WTC11 (cell line): ENCODE measurements around the gene ERC2. TPM values are rescaled to one million over a fixed set of nuclear protein-coding genes. Genes with fewer than 3 reads are reported as not detected.
A peak's percentile ranks its signal among the peaks of the same experiment; 100 is the strongest.

Experiments
- ATAC-seq: fragments of 200-7000 bp; cut with Tn5 transposase; 2 replicates; pipeline ENCODE4 v1.10.0; 2021; ENCODE audit warnings: mild to moderate bottlenecking, moderate library complexity
- CTCF ChIA-PET: fragments of 300-600 bp; sonication (Branson Sonifier 250); formaldehyde crosslinking; loops from one replicate; lab custom pipeline; 2021; ENCODE audit warnings: antibody characterized with exemption; lab: Charles Lee
- POLR2A ChIA-PET: fragments of 350-600 bp; sonication (Branson Sonifier 250); formaldehyde crosslinking; loops from one replicate; lab custom pipeline; 2021; ENCODE audit warnings: antibody characterized with exemption; lab: Charles Lee
- DNase-seq: peaks from one replicate; pipeline ENCODE4 v3.0.0; 2021; ENCODE audit warnings: low spot score
- H3K27ac Mint-ChIP-seq: 2 replicates; pipeline ENCODE4 v1.8.0; 2021; ENCODE audit warnings: mixed read lengths
- H3K27me3 Mint-ChIP-seq: 2 replicates; pipeline ENCODE4 v1.8.0; 2021; ENCODE audit warnings: low read depth, mild to moderate bottlenecking, moderate library complexity, mixed read lengths
- H3K36me3 Mint-ChIP-seq: 2 replicates; pipeline ENCODE4 v1.8.0; 2021; ENCODE audit warnings: mixed read lengths
- H3K4me1 Mint-ChIP-seq: 2 replicates; pipeline ENCODE4 v1.8.0; 2022; ENCODE audit warnings: mixed read lengths
- H3K4me3 Mint-ChIP-seq: 2 replicates; pipeline ENCODE4 v1.8.0; 2021; ENCODE audit warnings: mild to moderate bottlenecking, moderate library complexity, mixed read lengths
- H3K9me3 Mint-ChIP-seq: 2 replicates; pipeline ENCODE4 v1.8.0; 2021; ENCODE audit warnings: mixed read lengths
- ESRRA ChIP-seq: sonication (generic); formaldehyde crosslinking; IDR thresholded peaks from 2 replicates; pipeline ENCODE4 v1.8.1; 2022; ENCODE audit warnings: mild to moderate bottlenecking, missing genetic modification reagents, borderline replicate concordance
- RELA ChIP-seq: sonication (generic); formaldehyde crosslinking; IDR thresholded peaks from 2 replicates; pipeline ENCODE4 v1.8.1; 2022; ENCODE audit warnings: missing genetic modification reagents, mild to moderate bottlenecking, borderline replicate concordance
- ZNF232 ChIP-seq: sonication (generic); formaldehyde crosslinking; IDR thresholded peaks from 2 replicates; pipeline ENCODE4 v1.8.0; 2022; ENCODE audit warnings: mild to moderate bottlenecking, missing genetic modification reagents
- ZNF416 ChIP-seq: fragments of 250-450 bp; sonication (Bioruptor Pico); IDR thresholded peaks from 2 replicates; pipeline ENCODE4 v1.9.0; 2021; ENCODE audit warnings: mild to moderate bottlenecking, inconsistent platforms
- ZNF425 ChIP-seq: fragments of 250-450 bp; sonication (Bioruptor Pico); conservative IDR thresholded peaks from 2 replicates; pipeline ENCODE4 v1.9.0; 2021; ENCODE audit warnings: mild to moderate bottlenecking
- total RNA-seq: library from RNA; stranded (reverse); gene quantifications from 3 replicates; pipeline ENCODE4 v1.2.3, GENCODE V29; 2021
- TF ChIP-seq, protein P1 (sequence below): sonication (generic); formaldehyde crosslinking; IDR thresholded peaks from 2 replicates; pipeline ENCODE4 v1.8.1; 2023; ENCODE audit warnings: mild to moderate bottlenecking, missing genetic modification reagents
- TF ChIP-seq, protein P2 (sequence below): fragments of 250-450 bp; sonication (Bioruptor Pico); IDR thresholded peaks from 2 replicates; pipeline ENCODE4 v1.9.0; 2021; ENCODE audit warnings: mild to moderate bottlenecking, borderline replicate concordance
- TF ChIP-seq, protein P3 (sequence below): sonication (generic); formaldehyde crosslinking; IDR thresholded peaks from 2 replicates; pipeline ENCODE4 v1.8.0; 2023; ENCODE audit warnings: mild to moderate bottlenecking, missing genetic modification reagents
- TF ChIP-seq, protein P4 (sequence below): sonication (generic); formaldehyde crosslinking; IDR thresholded peaks from 2 replicates; pipeline ENCODE4 v1.8.1; 2023; ENCODE audit warnings: mild to moderate bottlenecking, missing genetic modification reagents
- TF ChIP-seq, protein P5 (sequence below): sonication (generic); formaldehyde crosslinking; IDR thresholded peaks from 2 replicates; pipeline ENCODE4 v1.8.0; 2023; ENCODE audit warnings: missing genetic modification reagents, mild to moderate bottlenecking, borderline replicate concordance

Gene ERC2
- total RNA-seq, 1 experiment from 2014 or later: 23.5 TPM

DNA sequence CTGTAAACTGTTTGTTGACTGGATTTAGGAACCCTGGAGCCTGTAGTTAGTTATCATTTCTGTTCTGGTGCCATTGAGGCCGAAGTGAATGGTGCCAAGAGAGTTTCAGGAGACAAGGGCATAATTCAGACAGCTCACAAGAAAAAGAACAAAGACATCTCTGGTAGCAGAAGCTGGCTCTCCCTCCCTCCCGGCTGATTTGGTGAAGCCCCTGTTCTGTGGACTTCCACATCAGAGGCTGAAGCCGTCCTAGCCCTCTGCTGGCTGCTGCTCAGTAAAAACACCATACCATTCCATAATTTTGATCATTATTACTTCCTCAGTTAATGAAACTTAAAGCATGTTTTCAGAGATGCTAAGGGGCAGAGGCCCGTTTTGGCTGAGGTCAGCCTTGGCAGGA lies 599.9 kb downstream of the ERC2 start:
- H3K27ac Mint-ChIP-seq: no peak overlapping the region
- TF ChIP-seq, protein P1, sequence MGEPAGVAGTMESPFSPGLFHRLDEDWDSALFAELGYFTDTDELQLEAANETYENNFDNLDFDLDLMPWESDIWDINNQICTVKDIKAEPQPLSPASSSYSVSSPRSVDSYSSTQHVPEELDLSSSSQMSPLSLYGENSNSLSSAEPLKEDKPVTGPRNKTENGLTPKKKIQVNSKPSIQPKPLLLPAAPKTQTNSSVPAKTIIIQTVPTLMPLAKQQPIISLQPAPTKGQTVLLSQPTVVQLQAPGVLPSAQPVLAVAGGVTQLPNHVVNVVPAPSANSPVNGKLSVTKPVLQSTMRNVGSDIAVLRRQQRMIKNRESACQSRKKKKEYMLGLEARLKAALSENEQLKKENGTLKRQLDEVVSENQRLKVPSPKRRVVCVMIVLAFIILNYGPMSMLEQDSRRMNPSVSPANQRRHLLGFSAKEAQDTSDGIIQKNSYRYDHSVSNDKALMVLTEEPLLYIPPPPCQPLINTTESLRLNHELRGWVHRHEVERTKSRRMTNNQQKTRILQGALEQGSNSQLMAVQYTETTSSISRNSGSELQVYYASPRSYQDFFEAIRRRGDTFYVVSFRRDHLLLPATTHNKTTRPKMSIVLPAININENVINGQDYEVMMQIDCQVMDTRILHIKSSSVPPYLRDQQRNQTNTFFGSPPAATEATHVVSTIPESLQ (CRISPR knock-in tag): no peak
- no peak for TF ChIP-seq ESRRA (CRISPR knock-in tag)
- TF ChIP-seq, protein P2, sequence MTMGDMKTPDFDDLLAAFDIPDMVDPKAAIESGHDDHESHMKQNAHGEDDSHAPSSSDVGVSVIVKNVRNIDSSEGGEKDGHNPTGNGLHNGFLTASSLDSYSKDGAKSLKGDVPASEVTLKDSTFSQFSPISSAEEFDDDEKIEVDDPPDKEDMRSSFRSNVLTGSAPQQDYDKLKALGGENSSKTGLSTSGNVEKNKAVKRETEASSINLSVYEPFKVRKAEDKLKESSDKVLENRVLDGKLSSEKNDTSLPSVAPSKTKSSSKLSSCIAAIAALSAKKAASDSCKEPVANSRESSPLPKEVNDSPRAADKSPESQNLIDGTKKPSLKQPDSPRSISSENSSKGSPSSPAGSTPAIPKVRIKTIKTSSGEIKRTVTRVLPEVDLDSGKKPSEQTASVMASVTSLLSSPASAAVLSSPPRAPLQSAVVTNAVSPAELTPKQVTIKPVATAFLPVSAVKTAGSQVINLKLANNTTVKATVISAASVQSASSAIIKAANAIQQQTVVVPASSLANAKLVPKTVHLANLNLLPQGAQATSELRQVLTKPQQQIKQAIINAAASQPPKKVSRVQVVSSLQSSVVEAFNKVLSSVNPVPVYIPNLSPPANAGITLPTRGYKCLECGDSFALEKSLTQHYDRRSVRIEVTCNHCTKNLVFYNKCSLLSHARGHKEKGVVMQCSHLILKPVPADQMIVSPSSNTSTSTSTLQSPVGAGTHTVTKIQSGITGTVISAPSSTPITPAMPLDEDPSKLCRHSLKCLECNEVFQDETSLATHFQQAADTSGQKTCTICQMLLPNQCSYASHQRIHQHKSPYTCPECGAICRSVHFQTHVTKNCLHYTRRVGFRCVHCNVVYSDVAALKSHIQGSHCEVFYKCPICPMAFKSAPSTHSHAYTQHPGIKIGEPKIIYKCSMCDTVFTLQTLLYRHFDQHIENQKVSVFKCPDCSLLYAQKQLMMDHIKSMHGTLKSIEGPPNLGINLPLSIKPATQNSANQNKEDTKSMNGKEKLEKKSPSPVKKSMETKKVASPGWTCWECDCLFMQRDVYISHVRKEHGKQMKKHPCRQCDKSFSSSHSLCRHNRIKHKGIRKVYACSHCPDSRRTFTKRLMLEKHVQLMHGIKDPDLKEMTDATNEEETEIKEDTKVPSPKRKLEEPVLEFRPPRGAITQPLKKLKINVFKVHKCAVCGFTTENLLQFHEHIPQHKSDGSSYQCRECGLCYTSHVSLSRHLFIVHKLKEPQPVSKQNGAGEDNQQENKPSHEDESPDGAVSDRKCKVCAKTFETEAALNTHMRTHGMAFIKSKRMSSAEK: no peak
- TF ChIP-seq, protein P3, sequence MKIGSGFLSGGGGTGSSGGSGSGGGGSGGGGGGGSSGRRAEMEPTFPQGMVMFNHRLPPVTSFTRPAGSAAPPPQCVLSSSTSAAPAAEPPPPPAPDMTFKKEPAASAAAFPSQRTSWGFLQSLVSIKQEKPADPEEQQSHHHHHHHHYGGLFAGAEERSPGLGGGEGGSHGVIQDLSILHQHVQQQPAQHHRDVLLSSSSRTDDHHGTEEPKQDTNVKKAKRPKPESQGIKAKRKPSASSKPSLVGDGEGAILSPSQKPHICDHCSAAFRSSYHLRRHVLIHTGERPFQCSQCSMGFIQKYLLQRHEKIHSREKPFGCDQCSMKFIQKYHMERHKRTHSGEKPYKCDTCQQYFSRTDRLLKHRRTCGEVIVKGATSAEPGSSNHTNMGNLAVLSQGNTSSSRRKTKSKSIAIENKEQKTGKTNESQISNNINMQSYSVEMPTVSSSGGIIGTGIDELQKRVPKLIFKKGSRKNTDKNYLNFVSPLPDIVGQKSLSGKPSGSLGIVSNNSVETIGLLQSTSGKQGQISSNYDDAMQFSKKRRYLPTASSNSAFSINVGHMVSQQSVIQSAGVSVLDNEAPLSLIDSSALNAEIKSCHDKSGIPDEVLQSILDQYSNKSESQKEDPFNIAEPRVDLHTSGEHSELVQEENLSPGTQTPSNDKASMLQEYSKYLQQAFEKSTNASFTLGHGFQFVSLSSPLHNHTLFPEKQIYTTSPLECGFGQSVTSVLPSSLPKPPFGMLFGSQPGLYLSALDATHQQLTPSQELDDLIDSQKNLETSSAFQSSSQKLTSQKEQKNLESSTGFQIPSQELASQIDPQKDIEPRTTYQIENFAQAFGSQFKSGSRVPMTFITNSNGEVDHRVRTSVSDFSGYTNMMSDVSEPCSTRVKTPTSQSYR (CRISPR knock-in tag): no peak
- TF ChIP-seq ZNF416 (CRISPR knock-in tag): no peak
- TF ChIP-seq, protein P4, sequence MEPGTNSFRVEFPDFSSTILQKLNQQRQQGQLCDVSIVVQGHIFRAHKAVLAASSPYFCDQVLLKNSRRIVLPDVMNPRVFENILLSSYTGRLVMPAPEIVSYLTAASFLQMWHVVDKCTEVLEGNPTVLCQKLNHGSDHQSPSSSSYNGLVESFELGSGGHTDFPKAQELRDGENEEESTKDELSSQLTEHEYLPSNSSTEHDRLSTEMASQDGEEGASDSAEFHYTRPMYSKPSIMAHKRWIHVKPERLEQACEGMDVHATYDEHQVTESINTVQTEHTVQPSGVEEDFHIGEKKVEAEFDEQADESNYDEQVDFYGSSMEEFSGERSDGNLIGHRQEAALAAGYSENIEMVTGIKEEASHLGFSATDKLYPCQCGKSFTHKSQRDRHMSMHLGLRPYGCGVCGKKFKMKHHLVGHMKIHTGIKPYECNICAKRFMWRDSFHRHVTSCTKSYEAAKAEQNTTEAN: no peak
- TF ChIP-seq ZNF232 (CRISPR knock-in tag): no peak
- TF ChIP-seq, protein P5, sequence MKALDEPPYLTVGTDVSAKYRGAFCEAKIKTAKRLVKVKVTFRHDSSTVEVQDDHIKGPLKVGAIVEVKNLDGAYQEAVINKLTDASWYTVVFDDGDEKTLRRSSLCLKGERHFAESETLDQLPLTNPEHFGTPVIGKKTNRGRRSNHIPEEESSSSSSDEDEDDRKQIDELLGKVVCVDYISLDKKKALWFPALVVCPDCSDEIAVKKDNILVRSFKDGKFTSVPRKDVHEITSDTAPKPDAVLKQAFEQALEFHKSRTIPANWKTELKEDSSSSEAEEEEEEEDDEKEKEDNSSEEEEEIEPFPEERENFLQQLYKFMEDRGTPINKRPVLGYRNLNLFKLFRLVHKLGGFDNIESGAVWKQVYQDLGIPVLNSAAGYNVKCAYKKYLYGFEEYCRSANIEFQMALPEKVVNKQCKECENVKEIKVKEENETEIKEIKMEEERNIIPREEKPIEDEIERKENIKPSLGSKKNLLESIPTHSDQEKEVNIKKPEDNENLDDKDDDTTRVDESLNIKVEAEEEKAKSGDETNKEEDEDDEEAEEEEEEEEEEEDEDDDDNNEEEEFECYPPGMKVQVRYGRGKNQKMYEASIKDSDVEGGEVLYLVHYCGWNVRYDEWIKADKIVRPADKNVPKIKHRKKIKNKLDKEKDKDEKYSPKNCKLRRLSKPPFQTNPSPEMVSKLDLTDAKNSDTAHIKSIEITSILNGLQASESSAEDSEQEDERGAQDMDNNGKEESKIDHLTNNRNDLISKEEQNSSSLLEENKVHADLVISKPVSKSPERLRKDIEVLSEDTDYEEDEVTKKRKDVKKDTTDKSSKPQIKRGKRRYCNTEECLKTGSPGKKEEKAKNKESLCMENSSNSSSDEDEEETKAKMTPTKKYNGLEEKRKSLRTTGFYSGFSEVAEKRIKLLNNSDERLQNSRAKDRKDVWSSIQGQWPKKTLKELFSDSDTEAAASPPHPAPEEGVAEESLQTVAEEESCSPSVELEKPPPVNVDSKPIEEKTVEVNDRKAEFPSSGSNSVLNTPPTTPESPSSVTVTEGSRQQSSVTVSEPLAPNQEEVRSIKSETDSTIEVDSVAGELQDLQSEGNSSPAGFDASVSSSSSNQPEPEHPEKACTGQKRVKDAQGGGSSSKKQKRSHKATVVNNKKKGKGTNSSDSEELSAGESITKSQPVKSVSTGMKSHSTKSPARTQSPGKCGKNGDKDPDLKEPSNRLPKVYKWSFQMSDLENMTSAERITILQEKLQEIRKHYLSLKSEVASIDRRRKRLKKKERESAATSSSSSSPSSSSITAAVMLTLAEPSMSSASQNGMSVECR: no peak
- no peak for TF ChIP-seq ZNF425 (CRISPR knock-in tag)
- TF ChIP-seq RELA (CRISPR knock-in tag): no peak
- H3K4me3 Mint-ChIP-seq: no peak overlapping the region
- no peaks in the 10 kb centered on the region for H3K4me1 Mint-ChIP-seq
- ATAC-seq: peak; percentile 36; the same call in 1 of the 2 replicates
- H3K9me3 Mint-ChIP-seq: no peaks in the 10 kb centered on the region
- ChIA-PET POLR2A (no interaction called here), CTCF (no interaction called here)
- no peaks in the 10 kb centered on the region for H3K36me3 Mint-ChIP-seq
- DNase-seq: no peak
- no peaks in the 10 kb centered on the region for H3K27me3 Mint-ChIP-seq
